ENCODE data around the gene RIN2. TPM values are rescaled to one million over a fixed set of nuclear protein-coding genes. Genes with fewer than 3 reads are reported as not detected.

The RIN2 gene
- total RNA-seq, 4 donors from 2014 or later, result 60.9 to 88.3 (median 83.2) TPM

DNA sequence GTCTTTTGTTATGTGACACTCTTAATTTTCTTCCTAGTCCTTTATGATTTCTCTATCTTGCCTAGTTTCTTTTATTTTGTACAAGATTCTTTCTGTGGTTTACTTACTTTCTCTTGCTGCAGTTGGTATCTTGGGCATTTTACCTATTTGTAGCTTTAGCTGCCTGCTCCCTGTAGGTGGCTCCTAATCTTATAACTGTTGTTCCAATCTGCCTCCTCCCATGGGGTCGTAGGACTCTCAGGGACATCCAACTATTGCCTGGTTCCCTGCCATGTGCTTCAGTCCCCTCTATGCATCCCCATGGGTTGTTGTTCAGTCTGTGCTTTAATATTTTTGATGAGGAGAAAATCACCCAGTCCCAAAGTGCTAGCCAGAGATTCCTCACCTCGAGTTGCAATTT, 31.4 kb downstream of the RIN2 start:
- intact Hi-C loops (cut with DNase I; ENCODE audit: low total_unique reads), result loop anchor here (10.0 kb wide), 2 partner anchors 95 to 205 kb away; no protein-coding TSS in a partner anchor
- DNase-seq (ENCODE audit: low spot score in 2 of 2), result no peak
- no peak for TF ChIP-seq POLR2A (IDR thresholded peaks at IDR 0.05)
- TF ChIP-seq, protein P1, sequence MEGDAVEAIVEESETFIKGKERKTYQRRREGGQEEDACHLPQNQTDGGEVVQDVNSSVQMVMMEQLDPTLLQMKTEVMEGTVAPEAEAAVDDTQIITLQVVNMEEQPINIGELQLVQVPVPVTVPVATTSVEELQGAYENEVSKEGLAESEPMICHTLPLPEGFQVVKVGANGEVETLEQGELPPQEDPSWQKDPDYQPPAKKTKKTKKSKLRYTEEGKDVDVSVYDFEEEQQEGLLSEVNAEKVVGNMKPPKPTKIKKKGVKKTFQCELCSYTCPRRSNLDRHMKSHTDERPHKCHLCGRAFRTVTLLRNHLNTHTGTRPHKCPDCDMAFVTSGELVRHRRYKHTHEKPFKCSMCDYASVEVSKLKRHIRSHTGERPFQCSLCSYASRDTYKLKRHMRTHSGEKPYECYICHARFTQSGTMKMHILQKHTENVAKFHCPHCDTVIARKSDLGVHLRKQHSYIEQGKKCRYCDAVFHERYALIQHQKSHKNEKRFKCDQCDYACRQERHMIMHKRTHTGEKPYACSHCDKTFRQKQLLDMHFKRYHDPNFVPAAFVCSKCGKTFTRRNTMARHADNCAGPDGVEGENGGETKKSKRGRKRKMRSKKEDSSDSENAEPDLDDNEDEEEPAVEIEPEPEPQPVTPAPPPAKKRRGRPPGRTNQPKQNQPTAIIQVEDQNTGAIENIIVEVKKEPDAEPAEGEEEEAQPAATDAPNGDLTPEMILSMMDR (IDR thresholded peaks at IDR 0.05), result no peak
- WGBS, 2 donors, result 76 to 80% methylated on average over 2 of the region's 2 CpGs
- H3K4me3 ChIP-seq (ENCODE audit: low read depth, poor library complexity, severe bottlenecking), result no peak overlapping the region

DNA sequence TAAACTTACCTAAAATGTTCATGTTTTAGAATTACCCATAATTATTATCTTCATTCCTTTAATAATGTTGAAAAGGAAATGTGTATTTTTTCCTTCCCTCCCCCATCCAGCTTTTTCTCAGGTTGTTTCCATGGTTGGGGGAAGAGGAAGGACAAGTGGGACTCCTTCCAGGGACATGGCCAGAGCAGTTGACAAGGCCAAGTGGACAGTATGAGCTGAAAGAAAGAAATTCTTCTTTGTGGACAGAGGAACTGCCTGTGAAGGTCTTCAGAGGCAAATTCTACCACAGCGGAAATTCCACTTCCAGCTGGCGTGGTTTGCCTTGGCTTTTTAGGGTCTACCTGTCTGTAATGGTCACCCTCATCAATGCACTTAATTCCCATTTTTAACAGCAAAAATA, 33.8 kb downstream of the RIN2 start:
- intact Hi-C loops (cut with DNase I; ENCODE audit: low total_unique reads), result no loop called here
- TF ChIP-seq, protein P1 (IDR thresholded peaks at IDR 0.05), result no peak
- no peak for TF ChIP-seq POLR2A (IDR thresholded peaks at IDR 0.05)
- no peak for DNase-seq (ENCODE audit: low spot score in 2 of 2)
- WGBS, 2 donors, result 92 to 94% methylated on average over 2 of the region's 2 CpGs
- no peak overlapping the region for H3K4me3 ChIP-seq (ENCODE audit: low read depth, poor library complexity, severe bottlenecking)

DNA sequence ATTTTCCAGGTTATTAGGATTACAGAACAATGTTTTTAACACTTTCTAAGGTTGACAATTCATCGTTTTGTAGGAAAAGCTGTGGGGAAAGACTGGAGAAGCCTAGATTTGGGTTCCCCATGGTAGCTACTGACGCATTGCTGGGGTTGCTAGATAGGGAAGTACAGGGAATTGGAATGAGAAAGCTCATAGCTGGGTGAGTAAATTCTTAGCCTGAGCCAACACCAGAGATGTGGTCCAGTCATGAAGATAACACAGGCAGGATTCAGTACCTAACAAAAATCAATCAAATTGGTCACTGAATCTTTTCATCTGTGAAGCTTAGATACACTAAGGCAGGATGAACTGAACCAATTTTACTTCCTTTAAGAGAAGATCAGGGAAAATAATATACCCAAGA, 35.7 kb downstream of the RIN2 start:
- DNase-seq (ENCODE audit: low spot score in 2 of 2), result no peak
- H3K4me3 ChIP-seq (ENCODE audit: low read depth, poor library complexity, severe bottlenecking), result no peak overlapping the region
- 93 to 96% methylated on average over 2 of the region's 2 CpGs for WGBS, 2 donors
- TF ChIP-seq, protein P1 (IDR thresholded peaks at IDR 0.05), result no peak
- no peak for TF ChIP-seq POLR2A (IDR thresholded peaks at IDR 0.05)
- intact Hi-C loops (cut with DNase I; ENCODE audit: low total_unique reads), result no loop called here

DNA sequence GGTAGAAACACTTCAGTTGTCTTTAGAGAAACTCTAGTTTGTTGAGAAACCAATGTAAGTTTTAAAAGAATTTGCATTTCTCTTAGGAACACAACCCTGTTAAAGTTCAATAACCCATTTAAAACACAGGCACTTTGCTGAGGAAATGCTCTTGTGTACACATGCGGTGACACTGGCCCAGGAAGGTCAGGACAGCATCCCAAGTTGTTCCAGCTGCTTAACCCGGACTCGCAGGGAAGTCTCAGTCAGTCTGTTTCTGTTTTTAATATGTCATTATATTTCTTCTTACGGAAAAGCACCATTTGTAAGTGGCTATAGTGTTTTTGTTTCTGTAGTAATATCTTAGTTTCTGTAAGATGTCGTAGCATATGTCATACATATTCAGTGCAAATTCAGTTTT, 36.9 kb downstream of the RIN2 start:
- no peak overlapping the region for H3K4me3 ChIP-seq (ENCODE audit: low read depth, poor library complexity, severe bottlenecking)
- intact Hi-C loops (cut with DNase I; ENCODE audit: low total_unique reads), result no loop called here
- TF ChIP-seq, protein P1 (IDR thresholded peaks at IDR 0.05), result no peak
- TF ChIP-seq POLR2A (IDR thresholded peaks at IDR 0.05), result no peak
- 77 to 80% methylated on average over 5 of the region's 5 CpGs for WGBS, 2 donors
- DNase-seq (ENCODE audit: low spot score in 2 of 2), result no peak

DNA sequence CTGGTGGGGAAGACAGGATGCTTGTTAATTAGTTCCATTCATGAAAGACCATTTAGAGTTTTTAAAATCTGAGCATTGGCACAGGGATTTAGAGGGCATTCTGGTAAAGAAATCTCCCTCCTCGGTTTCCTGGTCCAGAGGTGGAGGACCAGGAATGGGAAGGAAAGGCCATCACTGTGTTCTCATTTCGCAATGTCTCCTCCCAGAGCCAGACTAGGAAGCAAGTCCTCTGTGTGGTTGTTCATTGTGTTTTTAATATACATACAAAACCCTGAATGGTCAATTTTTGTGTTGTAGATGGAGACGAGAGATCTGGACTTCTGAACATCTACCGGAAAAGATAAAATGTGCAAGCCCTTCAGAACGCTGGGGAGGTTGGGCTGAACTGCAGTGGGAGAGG, 41.3 kb downstream of the RIN2 start:
- no peak for TF ChIP-seq POLR2A (IDR thresholded peaks at IDR 0.05)
- TF ChIP-seq, protein P1 (IDR thresholded peaks at IDR 0.05), result no peak
- no peak overlapping the region for H3K4me3 ChIP-seq (ENCODE audit: low read depth, poor library complexity, severe bottlenecking)
- 87 to 92% methylated on average over 5 of the region's 5 CpGs for WGBS, 2 donors
- intact Hi-C loops (cut with DNase I; ENCODE audit: low total_unique reads), result no loop called here
- no peak for DNase-seq (ENCODE audit: low spot score in 2 of 2)

DNA sequence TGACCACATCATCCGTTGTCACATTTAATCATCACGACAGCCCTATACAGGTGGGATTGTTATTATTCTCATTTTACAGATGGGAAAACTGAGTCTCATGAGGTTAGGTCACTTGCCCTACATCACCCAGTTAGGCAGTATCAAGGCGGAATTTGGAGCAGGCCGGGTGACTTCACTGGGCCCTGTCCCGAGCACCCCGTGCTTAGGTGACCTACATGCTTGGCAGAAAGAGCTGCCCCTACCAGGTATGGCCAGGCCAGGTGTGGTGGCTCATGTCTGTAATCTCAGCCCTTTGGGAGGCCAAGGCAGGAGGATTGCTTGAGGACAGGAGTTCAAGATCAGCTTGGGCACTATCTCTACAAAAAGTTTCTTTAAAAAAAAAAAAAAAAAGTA, 44.0 kb downstream of the RIN2 start:
- TF ChIP-seq, protein P1 (IDR thresholded peaks at IDR 0.05), result no peak
- no peak for TF ChIP-seq POLR2A (IDR thresholded peaks at IDR 0.05)
- no peak overlapping the region for H3K4me3 ChIP-seq (ENCODE audit: low read depth, poor library complexity, severe bottlenecking)
- intact Hi-C loops (cut with DNase I; ENCODE audit: low total_unique reads), result no loop called here
- DNase-seq (ENCODE audit: low spot score in 2 of 2), result no peak
- WGBS, 2 donors, result 91 to 98% methylated on average over 6 of the region's 6 CpGs
